Right lobe of liver (tissue), 4 donors: ENCODE measurements around the gene RUBCN.

Experiments
- CTCF ChIP-seq, 4 donors: fragments of 200-600 bp in 3 of 4; fragments of 450-650 bp in 1 of 4; IDR thresholded peaks; one replicate each; pipeline versions ENCODE4 v1.5.1 to v1.8.0; 2016 to 2022; ENCODE audit warnings: antibody characterized with exemption in 4 of 4, mild to moderate bottlenecking in 2 of 4
- POLR2A ChIP-seq: fragments of 450-650 bp; IDR thresholded peaks from one replicate; pipeline ENCODE4 v1.6.1; 2017; ENCODE audit warnings: antibody characterized with exemption, mild to moderate bottlenecking
- donor health status: DM: no; HTN: no; CAD: no.
- donor health status: DM: no; HTN: no; CAD: no.
- donor health status: DM: no; HTN: yes; CAD: no.

DNA sequence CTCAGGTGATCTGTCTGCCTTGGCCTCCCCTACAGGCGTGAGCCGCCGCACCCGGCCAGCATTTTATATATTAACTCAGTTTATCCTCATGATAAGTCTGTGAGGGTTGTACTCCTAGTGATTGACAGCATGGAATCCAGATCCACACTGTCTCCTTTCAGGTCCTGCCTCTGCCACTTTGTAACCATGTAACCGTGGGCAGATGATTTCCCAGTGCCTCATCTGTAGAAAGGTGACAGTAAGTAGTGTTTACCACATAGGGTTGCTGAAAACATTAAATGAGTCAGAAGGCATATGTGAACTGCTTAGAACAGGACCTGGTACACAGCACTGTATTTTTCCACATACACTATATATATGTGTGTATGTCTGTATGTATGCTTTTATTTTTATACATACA lies 15.4 kb upstream of the RUBCN start:
- TF ChIP-seq CTCF (IDR thresholded peaks at IDR 0.05) (no peak), POLR2A (no peak)
